Forelimb muscle (tissue), 1 donor: Measurements from ENCODE around the gene CTNNBL1. TPM values are rescaled to one million over a fixed set of nuclear protein-coding genes. Genes with fewer than 3 reads are reported as not detected.

Source experiments
- DNase-seq: peaks from one replicate; pipeline ENCODE4 v3.0.0-alpha.2; 2013; ENCODE audit warnings: low read depth
- polyA plus RNA-seq: library from polyadenylated mRNA; unstranded; fragments of 120-200 nt; gene quantifications from one replicate; pipeline ENCODE4 v1.2.1, GENCODE V29; 2013; ENCODE audit not compliant: insufficient read length

CTNNBL1 gene
- polyA plus RNA-seq, 1 donor = 26.3 TPM

GRCh38 chr20:37776049-37776448, 82.2 kb downstream of the CTNNBL1 start:
- DNase-seq = no peak

GRCh38 chr20:37776526-37776925, 82.7 kb downstream of the CTNNBL1 start:
- no peak for DNase-seq

- no peak for DNase-seq
Observed at GRCh38 chr20:37777012-37777950, 83.5 kb downstream of the CTNNBL1 start.

GRCh38 chr20:37777988-37778659, 84.3 kb downstream of the CTNNBL1 start:
- DNase-seq = no peak

GRCh38 chr20:37781626-37782025, 87.8 kb downstream of the CTNNBL1 start:
- DNase-seq = no peak

- no peak for DNase-seq
Observed at GRCh38 chr20:37786043-37786442, 92.2 kb downstream of the CTNNBL1 start.

GRCh38 chr20:37789408-37789807, 95.6 kb downstream of the CTNNBL1 start:
- DNase-seq = no peak

- DNase-seq = no peak
Observed at GRCh38 chr20:37790900-37791299, 97.1 kb downstream of the CTNNBL1 start.

GRCh38 chr20:37796121-37796520, 102.3 kb downstream of the CTNNBL1 start:
- no peak for DNase-seq

- DNase-seq = no peak
Observed at GRCh38 chr20:37796733-37797132, 102.9 kb downstream of the CTNNBL1 start.

GRCh38 chr20:37797669-37798175, 103.9 kb downstream of the CTNNBL1 start:
- no peak for DNase-seq

GRCh38 chr20:37798312-37798711, 104.5 kb downstream of the CTNNBL1 start:
- DNase-seq = no peak

GRCh38 chr20:37800618-37801017, 106.8 kb downstream of the CTNNBL1 start:
- no peak for DNase-seq

- DNase-seq = no peak
Observed at GRCh38 chr20:37801921-37802320, 108.1 kb downstream of the CTNNBL1 start.

- no peak for DNase-seq
Observed at GRCh38 chr20:37803438-37804307, 109.8 kb downstream of the CTNNBL1 start.

- no peak for DNase-seq
Observed at GRCh38 chr20:37804584-37805566, 111.0 kb downstream of the CTNNBL1 start.

- no peak for DNase-seq
Observed at GRCh38 chr20:37807471-37808232, 113.8 kb downstream of the CTNNBL1 start.

GRCh38 chr20:37808233-37809070, 114.6 kb downstream of the CTNNBL1 start:
- DNase-seq = no peak

- DNase-seq = no peak
Observed at GRCh38 chr20:37810027-37810426, 116.2 kb downstream of the CTNNBL1 start.
